Panc1 (cell line): ENCODE results near the gene SEMA4B. TPM values are rescaled to one million over a fixed set of nuclear protein-coding genes. Genes with fewer than 3 reads are reported as not detected.

Experiments
- ATAC-seq: fragments of 200-7000 bp; cut with Tn5 transposase; 2 replicates; pipeline ENCODE4 v1.9.1; 2020; ENCODE audit warnings: mild to moderate bottlenecking, moderate library complexity
- BruUV-seq: library from RNA; stranded (reverse); fragments of 400-500 nt; replicated peaks from 2 replicates; lab custom pipeline; 2021; lab: Mats Ljungman, UMichigan
- CTCF ChIA-PET: fragments of 300-600 bp; sonication (Branson Sonifier 250); formaldehyde crosslinking; loops from one replicate; lab custom pipeline; 2022; ENCODE audit warnings: antibody characterized with exemption; lab: Charles Lee
- POLR2A ChIA-PET: fragments of 300-600 bp; sonication (Branson Sonifier 250); formaldehyde crosslinking; loops from one replicate; lab custom pipeline; 2022; ENCODE audit warnings: antibody characterized with exemption; lab: Charles Lee
- DNase-seq: peaks from one replicate; pipeline ENCODE4 v3.0.0-alpha.2; 2010; ENCODE audit warnings: low read depth, low spot score
- H3K27ac ChIP-seq: 2 replicates; pipeline ENCODE4 v1.5.1; 2011; ENCODE audit warnings: mild to moderate bottlenecking, low read length, inconsistent platforms
- H3K27me3 ChIP-seq: fragments of 200-500 bp; sonication (Bioruptor generic); 2 replicates; pipeline ENCODE4 v1.6.0; 2014; ENCODE audit warnings: low read length, inconsistent platforms; ENCODE audit not compliant: control insufficient read depth, insufficient read depth
- H3K36me3 ChIP-seq: fragments of 200-500 bp; sonication (Bioruptor generic); 2 replicates; pipeline ENCODE4 v1.5.1; 2014; ENCODE audit warnings: inconsistent platforms, mild to moderate bottlenecking, low read length, moderate library complexity; ENCODE audit not compliant: control insufficient read depth, insufficient read depth
- H3K4me1 ChIP-seq: 2 replicates; pipeline ENCODE4 v1.5.1; 2011; ENCODE audit warnings: inconsistent platforms, mild to moderate bottlenecking, low read length, moderate library complexity; ENCODE audit not compliant: control insufficient read depth, insufficient read depth
- H3K4me3 ChIP-seq, 2 experiments: 2 replicates each; pipeline ENCODE4 v1.5.1; 2011 to 2012; ENCODE audit warnings: low read depth in 2 of 2, low read length in 2 of 2, mild to moderate bottlenecking in 2 of 2, inconsistent platforms in 1 of 2, moderate library complexity in 1 of 2
- H3K9me3 ChIP-seq: fragments of 200-500 bp; sonication (Bioruptor generic); 2 replicates; pipeline ENCODE4 v1.5.1; 2014; ENCODE audit warnings: low read depth, mild to moderate bottlenecking, inconsistent platforms, low read length, moderate library complexity; ENCODE audit not compliant: control insufficient read depth, insufficient read depth
- POLR2AphosphoS5 ChIP-seq: IDR thresholded peaks from 2 replicates; pipeline ENCODE4 v1.6.1; 2012; ENCODE audit warnings: mild to moderate bottlenecking, low read depth, low read length, moderate library complexity
- SIN3A ChIP-seq: IDR thresholded peaks from 2 replicates; pipeline ENCODE4 v1.6.1; 2012; ENCODE audit warnings: low read depth, mild to moderate bottlenecking, low read length, moderate library complexity, borderline replicate concordance; ENCODE audit not compliant: insufficient read depth
- TCF7L2 ChIP-seq: IDR thresholded peaks from 2 replicates; pipeline ENCODE4 v1.6.1; 2011; ENCODE audit warnings: mild to moderate bottlenecking, low read depth, low read length, inconsistent platforms
- in situ Hi-C: cut with HindIII; loops from 2 replicates; pipeline ENCODE4 v1.10.0; 2016; ENCODE audit warnings: low sequenced_read_pairs, low pct_unique_long_range_greater_than_20kb
- intact Hi-C: fragments of 100-400 bp; cut with micrococcal nuclease; formaldehyde crosslinking; loops from one replicate; pipeline ENCODE4 v1.10.0; 2022; ENCODE audit not compliant: unreplicated experiment
- total RNA-seq: library from RNA; stranded (reverse); gene quantifications from one replicate; pipeline ENCODE4 v1.2.1, GENCODE V29; 2021; ENCODE audit not compliant: unreplicated experiment
- TF ChIP-seq, protein P1 (sequence below): fragments of 450-650 bp; IDR thresholded peaks from 2 replicates; pipeline ENCODE4 v1.5.1; 2017; ENCODE audit warnings: mild to moderate bottlenecking
- TF ChIP-seq, protein P2 (sequence below), 2 experiments: IDR thresholded peaks; 2 replicates each; pipeline ENCODE4 v1.6.1; 2011 to 2012; ENCODE audit warnings: low read depth in 2 of 2, control low read depth in 1 of 2, low read length in 1 of 2, mild to moderate bottlenecking in 1 of 2, moderate library complexity in 1 of 2; ENCODE audit not compliant: insufficient read depth in 1 of 2

The SEMA4B gene
- total RNA-seq, 1 experiment from 2014 or later: 600 TPM

DNA sequence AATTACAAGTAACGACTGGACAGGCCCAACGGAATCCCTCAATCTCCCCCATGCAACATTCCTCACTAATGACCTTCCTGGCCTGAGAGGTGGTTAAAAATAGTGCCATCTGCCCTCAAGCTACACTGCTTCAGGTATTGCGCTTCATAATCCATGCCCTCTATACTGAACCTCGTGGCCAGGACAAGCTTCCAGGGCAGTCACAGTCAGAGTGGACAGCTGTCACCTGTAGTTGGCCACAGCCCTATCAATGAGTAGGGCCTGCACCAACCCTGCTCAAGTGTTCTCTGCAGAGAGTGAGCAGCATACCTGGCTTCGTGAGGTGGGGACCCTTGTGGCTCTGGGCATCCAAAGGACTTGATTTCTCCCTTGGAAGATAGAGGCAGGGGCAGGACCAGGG lies 46.9 kb upstream of the SEMA4B start:
- no peak for ATAC-seq
- CTCF ChIA-PET: no interaction called here
- DNase-seq: no peak
- POLR2A ChIA-PET: interaction anchor here (0.6 to 0.9 kb wide), 2 partner anchors 33 to 49 kb away, joined by 6 to 7 read pairs; no protein-coding TSS in a partner anchor
- intact Hi-C loops: no loop called here
- H3K36me3 ChIP-seq: no peaks in the 10 kb centered on the region
- H3K27ac ChIP-seq: peak overlapping the region; percentile 79
- H3K4me3 ChIP-seq: no peak overlapping the region
- TF ChIP-seq POLR2AphosphoS5 (no peak), TCF7L2 (no peak), SIN3A (no peak)
- TF ChIP-seq, protein P1, sequence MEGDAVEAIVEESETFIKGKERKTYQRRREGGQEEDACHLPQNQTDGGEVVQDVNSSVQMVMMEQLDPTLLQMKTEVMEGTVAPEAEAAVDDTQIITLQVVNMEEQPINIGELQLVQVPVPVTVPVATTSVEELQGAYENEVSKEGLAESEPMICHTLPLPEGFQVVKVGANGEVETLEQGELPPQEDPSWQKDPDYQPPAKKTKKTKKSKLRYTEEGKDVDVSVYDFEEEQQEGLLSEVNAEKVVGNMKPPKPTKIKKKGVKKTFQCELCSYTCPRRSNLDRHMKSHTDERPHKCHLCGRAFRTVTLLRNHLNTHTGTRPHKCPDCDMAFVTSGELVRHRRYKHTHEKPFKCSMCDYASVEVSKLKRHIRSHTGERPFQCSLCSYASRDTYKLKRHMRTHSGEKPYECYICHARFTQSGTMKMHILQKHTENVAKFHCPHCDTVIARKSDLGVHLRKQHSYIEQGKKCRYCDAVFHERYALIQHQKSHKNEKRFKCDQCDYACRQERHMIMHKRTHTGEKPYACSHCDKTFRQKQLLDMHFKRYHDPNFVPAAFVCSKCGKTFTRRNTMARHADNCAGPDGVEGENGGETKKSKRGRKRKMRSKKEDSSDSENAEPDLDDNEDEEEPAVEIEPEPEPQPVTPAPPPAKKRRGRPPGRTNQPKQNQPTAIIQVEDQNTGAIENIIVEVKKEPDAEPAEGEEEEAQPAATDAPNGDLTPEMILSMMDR: no peak
- TF ChIP-seq, protein P2, sequence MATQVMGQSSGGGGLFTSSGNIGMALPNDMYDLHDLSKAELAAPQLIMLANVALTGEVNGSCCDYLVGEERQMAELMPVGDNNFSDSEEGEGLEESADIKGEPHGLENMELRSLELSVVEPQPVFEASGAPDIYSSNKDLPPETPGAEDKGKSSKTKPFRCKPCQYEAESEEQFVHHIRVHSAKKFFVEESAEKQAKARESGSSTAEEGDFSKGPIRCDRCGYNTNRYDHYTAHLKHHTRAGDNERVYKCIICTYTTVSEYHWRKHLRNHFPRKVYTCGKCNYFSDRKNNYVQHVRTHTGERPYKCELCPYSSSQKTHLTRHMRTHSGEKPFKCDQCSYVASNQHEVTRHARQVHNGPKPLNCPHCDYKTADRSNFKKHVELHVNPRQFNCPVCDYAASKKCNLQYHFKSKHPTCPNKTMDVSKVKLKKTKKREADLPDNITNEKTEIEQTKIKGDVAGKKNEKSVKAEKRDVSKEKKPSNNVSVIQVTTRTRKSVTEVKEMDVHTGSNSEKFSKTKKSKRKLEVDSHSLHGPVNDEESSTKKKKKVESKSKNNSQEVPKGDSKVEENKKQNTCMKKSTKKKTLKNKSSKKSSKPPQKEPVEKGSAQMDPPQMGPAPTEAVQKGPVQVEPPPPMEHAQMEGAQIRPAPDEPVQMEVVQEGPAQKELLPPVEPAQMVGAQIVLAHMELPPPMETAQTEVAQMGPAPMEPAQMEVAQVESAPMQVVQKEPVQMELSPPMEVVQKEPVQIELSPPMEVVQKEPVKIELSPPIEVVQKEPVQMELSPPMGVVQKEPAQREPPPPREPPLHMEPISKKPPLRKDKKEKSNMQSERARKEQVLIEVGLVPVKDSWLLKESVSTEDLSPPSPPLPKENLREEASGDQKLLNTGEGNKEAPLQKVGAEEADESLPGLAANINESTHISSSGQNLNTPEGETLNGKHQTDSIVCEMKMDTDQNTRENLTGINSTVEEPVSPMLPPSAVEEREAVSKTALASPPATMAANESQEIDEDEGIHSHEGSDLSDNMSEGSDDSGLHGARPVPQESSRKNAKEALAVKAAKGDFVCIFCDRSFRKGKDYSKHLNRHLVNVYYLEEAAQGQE (IDR thresholded peaks at IDR 0.05; ENCODE audit: insufficient read depth in 1 of 2, low read depth in 2 of 2, low read length in 1 of 2): no peak
- H3K27me3 ChIP-seq: no peaks in the 10 kb centered on the region
- peaks cover 45% of the 10 kb centered on the region for H3K4me1 ChIP-seq
- no peaks in the 10 kb centered on the region for H3K9me3 ChIP-seq
- no TSS peak for BruUV-seq
- in situ Hi-C loops: no loop called here

DNA sequence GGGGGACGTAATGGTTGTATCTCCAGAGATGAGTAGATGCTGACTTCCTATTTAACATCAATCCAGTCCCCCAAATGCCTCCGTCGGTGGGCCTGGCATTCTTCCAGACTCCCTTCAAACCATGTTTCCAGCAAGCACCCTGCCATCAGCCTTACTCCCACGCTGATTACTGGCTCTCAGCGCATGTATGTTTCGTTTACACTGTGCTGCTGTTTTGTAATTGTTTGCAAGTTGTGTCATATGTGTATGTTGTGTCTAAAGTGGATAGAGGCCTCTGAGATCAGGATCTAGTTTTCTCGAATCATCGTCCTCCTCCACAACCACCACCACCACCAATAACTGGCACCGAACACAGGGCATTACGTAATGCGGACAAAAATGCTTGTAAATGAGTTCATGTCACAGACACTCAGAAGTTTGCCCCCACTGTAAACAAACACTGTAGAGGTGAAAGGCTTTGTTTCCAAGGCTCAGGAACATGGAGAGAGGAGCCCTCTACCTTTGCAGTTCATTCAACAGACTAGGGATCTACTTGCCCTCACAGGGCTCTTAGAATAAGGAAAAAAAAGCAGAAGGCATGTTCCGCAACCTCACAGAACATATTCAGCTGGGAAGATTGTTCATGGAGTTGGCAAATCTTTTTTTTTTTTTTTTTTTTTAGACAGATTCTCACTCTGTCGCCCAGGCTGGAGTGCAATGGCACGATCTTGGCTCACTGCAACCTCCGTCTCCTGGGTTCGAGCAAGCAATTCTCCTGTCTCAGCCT lies 46.1 kb upstream of the SEMA4B start:
- peak; percentile 62 for DNase-seq
- H3K4me3 ChIP-seq: no peak overlapping the region
- TF ChIP-seq, protein P2 (IDR thresholded peaks at IDR 0.05; ENCODE audit: insufficient read depth in 1 of 2, low read depth in 2 of 2, low read length in 1 of 2): no peak
- TF ChIP-seq POLR2AphosphoS5: peak; percentile 84; the same call in 1 of the 2 replicates
- TF ChIP-seq, protein P1: no peak
- peak; percentile 82 for TF ChIP-seq TCF7L2
- no peak for TF ChIP-seq SIN3A
- no peaks in the 10 kb centered on the region for H3K36me3 ChIP-seq
- peak; percentile 46 for ATAC-seq
- H3K27me3 ChIP-seq: no peaks in the 10 kb centered on the region
- ChIA-PET CTCF (interaction anchor here (1.1 kb wide), 1 partner anchor 78 kb away, joined by 5 read pairs; no protein-coding TSS in a partner anchor), POLR2A (no interaction called here)
- peaks cover 45% of the 10 kb centered on the region for H3K4me1 ChIP-seq
- no peaks in the 10 kb centered on the region for H3K9me3 ChIP-seq
- intact Hi-C loops: no loop called here
- no TSS peak for BruUV-seq
- in situ Hi-C loops: no loop called here
- peak overlapping the region; percentile 79 for H3K27ac ChIP-seq
